Spleen (tissue), 11 donors: ENCODE results near the gene TRIO. TPM values are rescaled to one million over a fixed set of nuclear protein-coding genes. Genes with fewer than 3 reads are reported as not detected.
A peak's percentile ranks its signal among the peaks of the same experiment; 100 is the strongest.

Experiments
- DNase-seq: peaks from one replicate; pipeline ENCODE4 v3.0.0-alpha.2; 2020
- H3K27ac ChIP-seq, 8 donors: fragments of 200-600 bp; sonication (generic) in 7 of 8; 1 replicate in 4 of 8; 2 replicates in 4 of 8; pipeline versions ENCODE4 v1.5.0 to v1.8.0; 2016 to 2021; ENCODE audit warnings: inconsistent platforms in 4 of 8, mild to moderate bottlenecking in 4 of 8, moderate library complexity in 1 of 8
- H3K27me3 ChIP-seq, 7 donors: fragments of 200-600 bp; sonication (generic) in 6 of 7; replicated peaks in 1 of 7; 1 replicate in 4 of 7; 2 replicates in 3 of 7; pipeline versions ENCODE4 v1.5.0 to v1.8.0; 2016 to 2021; ENCODE audit warnings: inconsistent platforms in 3 of 7, mild to moderate bottlenecking in 1 of 7
- H3K36me3 ChIP-seq, 6 donors: fragments of 200-600 bp; sonication (generic) in 5 of 6; 1 replicate in 4 of 6; 2 replicates in 2 of 6; pipeline versions ENCODE4 v1.5.0 to v1.8.0; 2016 to 2021; ENCODE audit warnings: inconsistent platforms in 2 of 6
- H3K4me1 ChIP-seq, 6 donors: fragments of 200-600 bp; sonication (generic) in 5 of 6; 1 replicate in 3 of 6; 2 replicates in 3 of 6; pipeline versions ENCODE4 v1.5.0 to v1.8.0; 2016 to 2021; ENCODE audit warnings: inconsistent platforms in 3 of 6
- H3K4me3 ChIP-seq, 8 donors: fragments of 200-600 bp; sonication (generic) in 7 of 8; 1 replicate in 4 of 8; 2 replicates in 4 of 8; pipeline versions ENCODE4 v1.5.0 to v1.8.0; 2016 to 2021; ENCODE audit warnings: inconsistent platforms in 4 of 8, mild to moderate bottlenecking in 4 of 8, moderate library complexity in 2 of 8
- H3K9me3 ChIP-seq, 8 donors: fragments of 200-600 bp; sonication (generic) in 7 of 8; 1 replicate in 4 of 8; 2 replicates in 4 of 8; pipeline versions ENCODE4 v1.5.0 to v1.8.0; 2016 to 2021; ENCODE audit warnings: inconsistent platforms in 4 of 8
- POLR2A ChIP-seq, 3 donors: fragments of 450-650 bp; IDR thresholded peaks; one replicate each; pipeline ENCODE4 v1.5.1; 2017; ENCODE audit warnings: antibody characterized with exemption in 3 of 3, mild to moderate bottlenecking in 1 of 3
- POLR2AphosphoS5 ChIP-seq, 3 donors: sonication (generic); formaldehyde crosslinking; IDR thresholded peaks; one replicate each; pipeline ENCODE4 v1.5.1; 2017; ENCODE audit warnings: antibody characterized with exemption in 3 of 3
- WGBS, 5 donors: extraction: QIAGEN DNeasy Blood & Tissue Kit in 3 of 5; methylation state at CpG; one replicate each; pipeline versions ENCODE4 v1.1.5 to v1.1.7; 2013 to 2018; 5-methylcytosine and 5-hydroxymethylcytosine counted together
- intact Hi-C: fragments of 100-400 bp; cut with DNase I; formaldehyde crosslinking; loops from one replicate; pipeline ENCODE4 v1.15.0; 2023; ENCODE audit warnings: low total_unique reads
- polyA plus RNA-seq, 3 donors: library from polyadenylated mRNA; stranded (reverse); fragments of 200-250 nt; gene quantifications; one replicate each; pipeline ENCODE4 v1.2.1, GENCODE V29; 2013
- total RNA-seq, 7 donors: library from RNA; depleted of rRNA in 3 of 7; stranded (reverse); fragments of >200 nt in 3 of 7; fragmentation: NEBNext Ultra II Directional in 4 of 7; extraction: Animal tissue kit (Norgen Biotek cat#: 25700) in 4 of 7; gene quantifications; one replicate each; pipeline versions ENCODE4 v1.1.0 to v1.2.1, GENCODE V29; 2016 to 2021
- TF ChIP-seq, protein P1 (sequence below), 11 experiments: fragments of 200-600 bp in 7 of 11; fragments of 450-650 bp in 4 of 11; sonication (generic) in 4 of 11; IDR thresholded peaks in 8 of 11; conservative IDR thresholded peaks in 3 of 11; 1 replicate in 7 of 11; 2 replicates in 4 of 11; pipeline versions ENCODE4 v1.4.0 to v1.8.0; 2016 to 2021; ENCODE audit warnings: antibody characterized with exemption in 11 of 11, inconsistent platforms in 4 of 11, mild to moderate bottlenecking in 1 of 11
- donor health status: healthy with polysubstance abuse.
- donor health status: DM: no; HTN: no; CAD: no; lungs with moderate emphysema.
- donor health status: DM: no; HTN: no; CAD: no.
- donor health status: Bipolar disorder and iron deficiency.
- donor health status: healthy.
- donor health status: DM: no; HTN: no; CAD: no.
- donor health status: DM: yes; HTN: yes; CAD: no.

TRIO gene
- total and polyA plus RNA-seq, 10 donors = 21.5 to 280 (median 190) TPM

GRCh38 chr5:14226149-14226548 is 83.0 kb downstream of the TRIO start:
- Histone ChIP-seq H3K9me3 (no peaks in the 10 kb centered on the region), H3K4me3 (no peak overlapping the region), H3K4me1 (peaks cover 0 to 89% (median 49%) of the 10 kb centered on the region in 6 donors), H3K27me3 (no peaks in the 10 kb centered on the region), H3K36me3 (no peaks in the 10 kb centered on the region), H3K27ac (peak overlapping the region in 6 of 8 donors; percentile 22 to 82 (median 57))
- TF ChIP-seq, protein P1, sequence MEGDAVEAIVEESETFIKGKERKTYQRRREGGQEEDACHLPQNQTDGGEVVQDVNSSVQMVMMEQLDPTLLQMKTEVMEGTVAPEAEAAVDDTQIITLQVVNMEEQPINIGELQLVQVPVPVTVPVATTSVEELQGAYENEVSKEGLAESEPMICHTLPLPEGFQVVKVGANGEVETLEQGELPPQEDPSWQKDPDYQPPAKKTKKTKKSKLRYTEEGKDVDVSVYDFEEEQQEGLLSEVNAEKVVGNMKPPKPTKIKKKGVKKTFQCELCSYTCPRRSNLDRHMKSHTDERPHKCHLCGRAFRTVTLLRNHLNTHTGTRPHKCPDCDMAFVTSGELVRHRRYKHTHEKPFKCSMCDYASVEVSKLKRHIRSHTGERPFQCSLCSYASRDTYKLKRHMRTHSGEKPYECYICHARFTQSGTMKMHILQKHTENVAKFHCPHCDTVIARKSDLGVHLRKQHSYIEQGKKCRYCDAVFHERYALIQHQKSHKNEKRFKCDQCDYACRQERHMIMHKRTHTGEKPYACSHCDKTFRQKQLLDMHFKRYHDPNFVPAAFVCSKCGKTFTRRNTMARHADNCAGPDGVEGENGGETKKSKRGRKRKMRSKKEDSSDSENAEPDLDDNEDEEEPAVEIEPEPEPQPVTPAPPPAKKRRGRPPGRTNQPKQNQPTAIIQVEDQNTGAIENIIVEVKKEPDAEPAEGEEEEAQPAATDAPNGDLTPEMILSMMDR (IDR thresholded peaks at IDR 0.05 in 8 of 11, conservative IDR thresholded peaks at IDR 0.05 in 3 of 11) = no peak
- TF ChIP-seq POLR2AphosphoS5 (IDR thresholded peaks at IDR 0.05) (no peak), POLR2A (IDR thresholded peaks at IDR 0.05) (no peak)
- WGBS, 5 donors = 85 to 89% (median 88%) methylated on average over 4 of the region's 4 CpGs
- DNase-seq = no peak
- intact Hi-C loops = loop anchor here (10.0 kb wide), 1 partner anchor 81 kb away; the partner anchor contains the start of gene TRIO

- peak overlapping the region in 7 of 8 donors; percentile 9 to 82 (median 49) for H3K27ac ChIP-seq
- intact Hi-C loops = loop anchor here (10.0 kb wide), 1 partner anchor 82 kb away; the partner anchor contains the start of gene TRIO
- peak overlapping the region in 1 of 8 donors; percentile 18 for H3K4me3 ChIP-seq
- no peak for DNase-seq
- TF ChIP-seq POLR2AphosphoS5 (IDR thresholded peaks at IDR 0.05) = no peak
- TF ChIP-seq POLR2A (IDR thresholded peaks at IDR 0.05) = no peak
- TF ChIP-seq, protein P1 (IDR thresholded peaks at IDR 0.05 in 8 of 11, conservative IDR thresholded peaks at IDR 0.05 in 3 of 11) = no peak
- peaks cover 0 to 85% (median 48%) of the 10 kb centered on the region in 6 donors for H3K4me1 ChIP-seq
- no peaks in the 10 kb centered on the region for H3K9me3 ChIP-seq
- H3K27me3 ChIP-seq = no peaks in the 10 kb centered on the region
- WGBS, 5 donors = 73 to 83% (median 76%) methylated on average over 6 of the region's 6 CpGs
- H3K36me3 ChIP-seq = no peaks in the 10 kb centered on the region
Measured at GRCh38 chr5:14226554-14226953, 83.4 kb downstream of the TRIO start.

- H3K36me3 ChIP-seq = no peaks in the 10 kb centered on the region
- H3K9me3 ChIP-seq = no peaks in the 10 kb centered on the region
- no peak for DNase-seq
- peak in 1 of 3 donors; percentile 68 for TF ChIP-seq POLR2AphosphoS5 (IDR thresholded peaks at IDR 0.05)
- TF ChIP-seq POLR2A (IDR thresholded peaks at IDR 0.05) = no peak
- TF ChIP-seq, protein P1 (IDR thresholded peaks at IDR 0.05 in 8 of 11, conservative IDR thresholded peaks at IDR 0.05 in 3 of 11) = no peak
- H3K27me3 ChIP-seq = no peaks in the 10 kb centered on the region
- peak overlapping the region in 1 of 8 donors; percentile 18 for H3K4me3 ChIP-seq
- 59 to 80% (median 72%) methylated on average over 8 of the region's 8 CpGs for WGBS, 5 donors
- H3K4me1 ChIP-seq = peaks cover 0 to 85% (median 46%) of the 10 kb centered on the region in 6 donors
- H3K27ac ChIP-seq = peak overlapping the region in 6 of 8 donors; percentile 9 to 82 (median 57)
- intact Hi-C loops = loop anchor here (10.0 kb wide), 1 partner anchor 82 kb away; the partner anchor contains the start of gene TRIO
Measured at GRCh38 chr5:14226992-14227391, 83.8 kb downstream of the TRIO start.

GRCh38 chr5:14227513-14227912 is 84.4 kb downstream of the TRIO start:
- Histone ChIP-seq H3K4me1 (peaks cover 0 to 81% (median 42%) of the 10 kb centered on the region in 6 donors), H3K36me3 (no peaks in the 10 kb centered on the region), H3K9me3 (no peaks in the 10 kb centered on the region), H3K4me3 (no peak overlapping the region), H3K27ac (peak overlapping the region in 5 of 8 donors; percentile 30 to 82 (median 65)), H3K27me3 (no peaks in the 10 kb centered on the region)
- TF ChIP-seq, protein P1 (IDR thresholded peaks at IDR 0.05 in 8 of 11, conservative IDR thresholded peaks at IDR 0.05 in 3 of 11) = no peak
- TF ChIP-seq POLR2AphosphoS5 (IDR thresholded peaks at IDR 0.05) = no peak
- TF ChIP-seq POLR2A (IDR thresholded peaks at IDR 0.05) = no peak
- no peak for DNase-seq
- WGBS, 5 donors = 43 to 55% (median 47%) methylated on average over 3 of the region's 3 CpGs
- intact Hi-C loops = loop anchor here (10.0 kb wide), 1 partner anchor 83 kb away; the partner anchor contains the start of gene TRIO
